SH-SY5Y (cell line): ENCODE data around the gene COL8A1.

Source experiments
- GATA2 ChIP-seq: IDR thresholded peaks from 2 replicates; pipeline ENCODE4 v1.6.1; 2011; ENCODE audit warnings: mild to moderate bottlenecking, low read depth, low read length
- GATA3 ChIP-seq: IDR thresholded peaks from 2 replicates; pipeline ENCODE4 v1.6.1; 2011; ENCODE audit warnings: low read depth, mild to moderate bottlenecking, low read length, moderate library complexity

COL8A1 gene

GRCh38 chr3:99789011-99789721 is 150.8 kb downstream of the COL8A1 start:
- no peak for TF ChIP-seq GATA2
- no peak for TF ChIP-seq GATA3

- TF ChIP-seq GATA2 = no peak
- TF ChIP-seq GATA3 = no peak
These were observed 156.1 kb downstream of the COL8A1 start for GRCh38 chr3:99794485-99794884.

- TF ChIP-seq GATA2 = no peak
- TF ChIP-seq GATA3 = no peak
These were observed 157.2 kb downstream of the COL8A1 start for GRCh38 chr3:99795573-99795972.

GRCh38 chr3:99799422-99799821 is 161.0 kb downstream of the COL8A1 start:
- TF ChIP-seq GATA2 (no peak), GATA3 (no peak)

DNA sequence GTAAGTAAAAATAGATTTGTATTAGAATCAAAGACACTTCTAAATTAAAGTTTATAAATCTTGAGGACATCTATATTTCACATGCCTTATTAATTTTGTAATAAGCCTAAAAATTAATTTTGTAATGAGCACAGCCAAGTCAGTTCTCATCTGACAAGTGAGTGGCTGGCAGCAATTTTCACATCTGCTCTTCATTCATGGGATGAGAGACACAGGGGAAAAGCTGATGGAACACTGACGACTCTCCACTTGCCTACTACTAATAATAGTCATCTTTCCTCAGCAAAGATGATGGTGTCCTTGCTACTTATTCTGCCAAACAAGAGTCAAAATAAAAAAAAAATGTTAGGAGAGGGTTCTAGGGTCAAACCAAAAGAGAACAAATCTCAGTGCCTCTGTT is 164.9 kb downstream of the COL8A1 start:
- TF ChIP-seq GATA3 (no peak), GATA2 (no peak)

- TF ChIP-seq GATA2 (no peak), GATA3 (no peak)
These were observed 166.8 kb downstream of the COL8A1 start for GRCh38 chr3:99805160-99805559.

DNA sequence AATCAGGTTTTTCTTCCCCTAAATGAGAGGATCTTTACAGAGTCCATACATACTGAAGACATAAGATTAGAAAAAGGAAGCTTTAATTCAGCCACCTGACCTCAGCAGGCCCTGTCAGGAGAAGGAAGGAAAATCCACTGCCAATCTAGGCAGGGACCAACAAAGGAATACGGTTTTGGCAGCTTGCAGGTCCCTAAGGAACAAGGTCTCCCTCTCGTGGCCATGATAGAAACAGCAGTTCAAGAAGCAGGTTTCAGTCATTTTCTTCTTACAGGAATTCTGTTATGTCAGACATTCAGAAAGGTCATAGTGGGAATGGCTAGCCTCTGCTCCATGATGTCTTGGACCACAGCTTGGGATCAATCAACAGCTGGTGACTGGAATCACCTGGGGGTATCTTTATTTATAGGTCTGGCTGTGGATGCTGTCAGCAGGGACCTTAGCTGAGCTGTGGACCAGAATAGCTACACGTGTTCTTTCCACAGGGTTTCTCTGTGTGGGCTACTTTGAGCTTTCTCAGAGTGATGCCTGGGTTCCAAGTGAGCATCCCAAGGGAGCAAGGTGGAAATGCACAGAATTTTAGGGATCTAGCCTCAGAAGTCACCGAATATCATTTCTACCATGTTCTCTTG is 169.9 kb downstream of the COL8A1 start:
- TF ChIP-seq GATA3 (no peak), GATA2 (no peak)

- TF ChIP-seq GATA2 = no peak
- no peak for TF ChIP-seq GATA3
These were observed 171.2 kb downstream of the COL8A1 start for GRCh38 chr3:99809565-99809964.

DNA sequence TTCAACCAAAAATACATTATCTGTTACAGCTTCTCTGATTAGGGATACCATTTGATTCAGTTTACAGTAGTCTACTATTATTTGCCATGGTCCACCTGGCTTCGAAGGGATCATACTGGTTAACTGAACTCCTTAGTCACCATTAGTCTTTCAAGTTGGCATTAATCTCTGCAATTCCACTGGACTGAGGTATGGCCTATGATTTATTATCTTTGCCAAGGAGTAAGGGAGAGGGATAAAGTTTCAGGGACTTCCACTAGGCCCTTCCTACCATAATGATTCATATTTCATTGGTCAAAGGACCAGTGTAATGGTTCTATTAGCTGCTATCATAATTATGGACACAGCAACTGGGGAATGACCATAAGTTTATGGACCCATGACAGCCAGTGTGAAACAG is 172.0 kb downstream of the COL8A1 start:
- TF ChIP-seq GATA2 (no peak), GATA3 (no peak)

DNA sequence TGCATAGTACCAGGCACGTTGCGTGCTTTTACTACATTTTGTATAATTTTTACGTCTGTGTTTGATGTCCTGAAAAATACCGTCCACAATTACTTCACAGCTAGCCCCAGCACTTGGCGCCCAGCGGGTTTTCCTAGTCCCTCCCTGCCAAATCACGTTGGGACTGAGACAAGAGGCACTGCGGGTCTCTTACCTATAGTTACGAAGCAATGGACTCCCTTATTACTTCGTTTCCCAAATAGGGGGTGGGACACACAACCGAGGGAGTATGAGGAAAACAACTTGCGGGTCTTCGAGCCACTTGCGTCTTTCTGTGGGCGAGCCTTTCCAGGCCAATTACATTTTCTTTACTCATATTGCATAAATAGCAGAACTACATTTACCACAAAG is 178.6 kb downstream of the COL8A1 start:
- no peak for TF ChIP-seq GATA2
- TF ChIP-seq GATA3 = no peak

DNA sequence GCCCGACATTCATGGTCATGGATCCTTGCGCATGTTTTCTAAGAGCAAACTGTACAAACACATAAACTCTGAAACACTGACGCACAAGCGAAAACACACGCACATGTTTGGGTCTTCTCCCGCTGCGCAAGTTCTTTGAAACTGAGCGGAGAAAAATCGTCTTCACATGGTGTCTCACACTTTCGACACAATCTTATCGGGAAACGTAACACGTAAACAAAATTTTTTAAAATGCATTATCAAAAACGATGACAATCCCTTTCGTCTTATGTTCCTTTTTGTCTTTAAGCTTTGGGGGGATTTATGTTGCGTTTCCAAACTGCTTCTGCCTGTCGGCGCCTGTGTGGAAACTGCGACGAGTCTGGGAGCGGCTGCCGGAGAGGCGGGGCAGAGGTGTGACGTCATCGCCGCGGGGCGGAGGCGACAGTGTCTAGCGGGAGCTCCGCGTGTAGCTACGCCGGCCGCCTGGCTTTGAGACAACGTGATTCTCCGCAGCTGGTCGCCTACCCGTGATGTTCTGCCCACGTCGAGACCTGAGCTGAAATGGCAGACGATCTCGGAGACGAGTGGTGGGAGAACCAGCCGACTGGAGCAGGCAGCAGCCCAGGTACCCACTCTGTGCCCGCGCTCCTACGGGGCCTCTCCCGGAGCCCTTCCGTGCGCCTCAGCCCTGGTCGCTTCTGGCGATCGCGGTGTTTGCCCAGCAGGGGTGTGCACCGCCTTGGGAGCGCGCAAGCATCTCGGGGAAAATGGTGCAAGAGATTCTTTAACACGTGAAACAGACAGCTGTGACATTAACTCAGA is 179.2 kb downstream of the COL8A1 start, which contains the start of gene CMSS1:
TSS of gene CMSS1 (plus strand) at position 426 of the 804 bp plus-strand sequence.
- TF ChIP-seq GATA3 = no peak
- peak; percentile 57 for TF ChIP-seq GATA2

DNA sequence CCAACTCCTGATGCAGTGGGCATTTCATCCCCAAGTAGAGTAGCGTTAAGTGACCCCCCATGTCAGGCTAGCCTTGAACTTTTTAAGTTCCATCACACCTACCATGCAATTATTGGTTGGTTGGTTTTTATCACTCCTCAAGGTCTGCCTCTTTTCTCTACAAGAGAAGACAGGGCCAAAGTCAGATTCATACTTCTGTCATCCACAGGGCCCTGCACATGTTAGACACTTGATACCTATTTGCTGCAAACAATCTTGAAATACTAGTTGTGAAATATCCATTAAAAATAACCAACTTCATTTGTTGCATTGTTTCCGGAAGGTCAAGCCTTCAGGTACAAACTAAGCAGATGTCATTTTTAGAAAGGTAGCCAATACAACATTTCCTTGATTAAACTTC is 180.4 kb downstream of the COL8A1 start:
- TF ChIP-seq GATA2 (no peak), GATA3 (no peak)

- TF ChIP-seq GATA2 = no peak
- TF ChIP-seq GATA3 = no peak
These were observed 185.6 kb downstream of the COL8A1 start for GRCh38 chr3:99823723-99824711.

DNA sequence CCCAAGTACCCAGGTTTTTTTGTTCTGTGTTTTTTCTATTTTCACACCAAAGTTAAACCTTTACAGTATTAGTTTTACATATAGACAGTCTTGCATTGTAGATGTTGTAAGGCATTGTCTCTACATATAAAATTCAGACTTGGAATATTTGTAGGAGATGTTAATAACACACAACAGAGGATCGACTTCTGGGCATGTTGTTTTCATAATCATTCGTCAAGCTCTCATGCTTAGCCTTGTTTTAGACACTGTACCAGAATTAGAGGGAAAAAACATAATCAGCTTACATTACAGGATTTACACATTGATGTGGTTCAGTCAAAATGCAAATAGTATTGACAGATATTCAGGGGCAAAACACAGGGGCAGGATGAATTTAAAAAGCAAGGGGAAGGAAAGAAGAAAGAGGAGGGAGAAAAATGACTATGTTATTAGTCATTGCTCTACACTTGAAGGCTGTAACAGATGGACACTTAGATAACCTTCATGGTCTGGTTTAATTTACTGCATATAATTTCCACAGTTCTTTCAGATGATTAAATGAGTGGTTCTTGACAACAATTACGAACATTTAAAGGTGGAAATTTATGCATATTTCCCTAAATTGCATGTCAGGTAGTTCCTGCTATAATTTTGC is 186.7 kb downstream of the COL8A1 start:
- TF ChIP-seq GATA2 (no peak), GATA3 (0 out of 2 replicates have a peak, but pooled peaks have one; percentile 26)
